Measurements from ENCODE around the gene GLRA2. TPM values are rescaled to one million over a fixed set of nuclear protein-coding genes. Genes with fewer than 3 reads are reported as not detected.

The GLRA2 gene
- total RNA-seq, 1 donor from 2014 or later: not detected

DNA sequence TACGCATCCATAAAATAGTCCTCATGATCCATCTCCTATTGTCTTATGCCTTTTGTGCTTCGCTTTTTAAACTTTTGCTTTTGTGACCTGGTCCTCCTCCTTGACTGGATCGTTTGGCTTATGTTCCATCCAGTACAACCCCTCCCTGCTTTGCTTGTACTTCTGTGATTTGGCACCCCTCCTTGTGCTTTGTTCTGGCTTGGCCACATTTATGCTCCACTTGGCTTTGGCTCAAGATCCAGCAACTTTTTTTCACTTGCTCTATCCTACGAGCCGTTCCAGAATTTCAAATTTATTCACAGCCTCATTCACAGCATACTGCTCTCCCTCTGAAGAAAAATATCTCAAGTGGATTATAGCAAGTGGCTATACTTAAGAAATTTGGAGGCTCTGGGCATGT is 28.0 kb upstream of the GLRA2 start:
- DNase-seq (no peak), ATAC-seq (no peak)
- no peaks in the 10 kb centered on the region for H3K4me1 ChIP-seq
- TF ChIP-seq, protein P1, sequence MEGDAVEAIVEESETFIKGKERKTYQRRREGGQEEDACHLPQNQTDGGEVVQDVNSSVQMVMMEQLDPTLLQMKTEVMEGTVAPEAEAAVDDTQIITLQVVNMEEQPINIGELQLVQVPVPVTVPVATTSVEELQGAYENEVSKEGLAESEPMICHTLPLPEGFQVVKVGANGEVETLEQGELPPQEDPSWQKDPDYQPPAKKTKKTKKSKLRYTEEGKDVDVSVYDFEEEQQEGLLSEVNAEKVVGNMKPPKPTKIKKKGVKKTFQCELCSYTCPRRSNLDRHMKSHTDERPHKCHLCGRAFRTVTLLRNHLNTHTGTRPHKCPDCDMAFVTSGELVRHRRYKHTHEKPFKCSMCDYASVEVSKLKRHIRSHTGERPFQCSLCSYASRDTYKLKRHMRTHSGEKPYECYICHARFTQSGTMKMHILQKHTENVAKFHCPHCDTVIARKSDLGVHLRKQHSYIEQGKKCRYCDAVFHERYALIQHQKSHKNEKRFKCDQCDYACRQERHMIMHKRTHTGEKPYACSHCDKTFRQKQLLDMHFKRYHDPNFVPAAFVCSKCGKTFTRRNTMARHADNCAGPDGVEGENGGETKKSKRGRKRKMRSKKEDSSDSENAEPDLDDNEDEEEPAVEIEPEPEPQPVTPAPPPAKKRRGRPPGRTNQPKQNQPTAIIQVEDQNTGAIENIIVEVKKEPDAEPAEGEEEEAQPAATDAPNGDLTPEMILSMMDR (IDR thresholded peaks at IDR 0.05): no peak
- no peak overlapping the region for H3K27ac ChIP-seq
- intact Hi-C loops (cut with DNase I): no loop called here
- H3K9me3 ChIP-seq: no peaks in the 10 kb centered on the region
- H3K27me3 ChIP-seq: no peaks in the 10 kb centered on the region
- H3K4me3 ChIP-seq: no peak overlapping the region
- no peaks in the 10 kb centered on the region for H3K36me3 ChIP-seq

DNA sequence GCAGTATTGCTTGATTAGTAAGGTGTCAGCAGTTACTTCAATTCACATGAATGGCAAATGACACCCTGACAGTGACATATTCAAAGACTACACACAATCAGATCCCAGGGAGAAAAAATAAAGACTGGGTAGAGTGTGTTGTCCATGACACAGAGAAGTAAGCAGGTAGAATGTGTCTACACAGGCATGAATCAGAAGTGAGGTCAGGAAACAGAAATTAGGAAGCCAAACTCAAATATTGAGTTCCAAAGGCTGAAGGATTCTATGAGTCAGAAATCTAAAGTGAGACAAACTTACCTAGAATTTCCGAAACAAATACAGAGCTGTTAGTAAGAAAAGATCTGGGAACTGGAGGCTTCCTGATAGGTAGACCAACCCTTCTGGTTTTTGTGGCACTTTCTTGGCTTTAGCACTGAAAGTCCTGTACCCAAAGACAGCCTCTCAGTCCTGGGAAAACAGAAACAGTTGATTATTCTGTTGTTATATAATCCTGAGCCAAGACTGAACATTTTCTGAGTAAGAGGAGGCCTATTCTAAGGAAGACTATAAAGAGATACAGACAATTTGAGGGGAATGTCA is 24.3 kb upstream of the GLRA2 start:
- intact Hi-C loops (cut with DNase I): no loop called here
- DNase-seq: no peak
- Histone ChIP-seq H3K27me3 (no peaks in the 10 kb centered on the region), H3K4me1 (no peaks in the 10 kb centered on the region), H3K36me3 (no peaks in the 10 kb centered on the region), H3K9me3 (no peaks in the 10 kb centered on the region), H3K4me3 (no peak overlapping the region), H3K27ac (no peak overlapping the region)
- ATAC-seq: no peak
- TF ChIP-seq, protein P1 (IDR thresholded peaks at IDR 0.05): no peak

DNA sequence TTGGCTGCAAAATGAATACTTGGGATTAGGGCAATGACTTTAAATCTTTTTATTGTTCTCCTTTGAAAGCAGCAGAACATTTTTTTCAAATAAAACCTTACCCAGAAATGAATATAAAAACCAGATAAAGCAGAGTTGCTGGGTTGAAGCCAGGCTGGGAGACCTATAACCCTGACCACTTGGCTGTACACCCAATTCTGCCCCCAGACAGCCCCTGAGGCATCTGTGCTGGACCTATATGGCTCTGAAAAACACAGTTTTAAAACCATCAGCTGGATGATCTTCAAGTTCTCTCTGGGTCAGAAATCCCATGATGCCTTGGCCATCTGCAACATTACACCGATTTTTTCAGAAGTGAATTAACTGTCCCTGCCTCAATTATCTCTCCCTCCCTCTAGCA is 23.7 kb upstream of the GLRA2 start:
- Histone ChIP-seq H3K4me1 (no peaks in the 10 kb centered on the region), H3K27me3 (no peaks in the 10 kb centered on the region), H3K27ac (no peak overlapping the region), H3K4me3 (no peak overlapping the region), H3K36me3 (no peaks in the 10 kb centered on the region), H3K9me3 (no peaks in the 10 kb centered on the region)
- TF ChIP-seq, protein P1 (IDR thresholded peaks at IDR 0.05): no peak
- ATAC-seq (no peak), DNase-seq (no peak)
- intact Hi-C loops (cut with DNase I): no loop called here

DNA sequence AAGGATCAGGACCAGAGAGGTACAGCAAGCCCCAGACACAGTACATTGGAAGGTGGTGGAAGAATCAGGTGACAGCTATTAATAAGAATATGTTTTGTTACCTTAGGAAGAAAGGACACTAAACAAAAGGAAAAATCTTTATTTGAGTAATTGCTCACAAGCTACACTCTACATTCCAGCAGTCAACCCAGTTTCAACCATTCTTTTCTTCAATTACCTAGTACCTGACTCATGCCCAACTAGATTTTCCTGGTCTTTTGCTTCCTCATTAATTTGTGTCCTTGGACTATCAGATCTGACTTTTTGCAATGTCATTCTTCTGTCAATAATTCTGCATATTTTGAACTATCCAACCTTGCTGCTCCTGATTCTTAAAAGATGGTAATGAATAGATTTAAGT is 22.5 kb upstream of the GLRA2 start:
- DNase-seq: no peak
- Histone ChIP-seq H3K27ac (no peak overlapping the region), H3K4me1 (no peaks in the 10 kb centered on the region), H3K9me3 (no peaks in the 10 kb centered on the region), H3K36me3 (no peaks in the 10 kb centered on the region), H3K27me3 (no peaks in the 10 kb centered on the region), H3K4me3 (no peak overlapping the region)
- no peak for ATAC-seq
- intact Hi-C loops (cut with DNase I): no loop called here
- TF ChIP-seq, protein P1 (IDR thresholded peaks at IDR 0.05): no peak

DNA sequence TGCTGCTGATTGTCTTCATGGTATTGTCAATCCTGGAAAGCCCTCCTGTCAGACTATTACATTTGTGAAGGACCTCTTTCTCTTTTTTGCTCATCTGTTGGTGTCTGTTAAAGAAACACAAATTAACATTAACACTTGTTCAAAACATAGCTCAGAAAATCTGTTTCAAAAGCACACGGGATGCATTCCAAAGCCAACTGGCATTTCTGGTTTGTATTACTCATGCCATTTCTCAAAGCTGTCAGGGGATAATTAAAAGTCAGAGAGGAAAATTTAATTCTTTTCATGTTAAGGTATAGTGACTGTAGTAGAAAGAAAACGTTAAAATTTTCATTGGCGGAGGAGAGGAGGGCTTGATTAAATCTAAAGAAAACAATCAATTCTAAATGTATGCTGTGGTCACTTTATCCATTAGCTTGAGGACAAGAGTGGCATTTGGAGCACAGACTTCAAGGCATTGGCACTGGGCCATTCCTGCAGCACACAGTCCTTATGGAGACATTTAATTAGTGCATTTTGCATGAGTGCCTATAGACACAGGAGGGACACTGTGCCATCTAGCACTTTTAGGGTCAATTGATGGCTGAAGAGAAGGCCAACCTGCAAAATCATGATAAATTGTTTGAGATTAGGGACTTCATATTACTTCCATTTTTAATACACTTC is 21.2 kb upstream of the GLRA2 start:
- H3K4me1 ChIP-seq: no peaks in the 10 kb centered on the region
- H3K27me3 ChIP-seq: no peaks in the 10 kb centered on the region
- DNase-seq (no peak), ATAC-seq (no peak)
- no peak overlapping the region for H3K27ac ChIP-seq
- H3K4me3 ChIP-seq: no peak overlapping the region
- intact Hi-C loops (cut with DNase I): no loop called here
- H3K9me3 ChIP-seq: no peaks in the 10 kb centered on the region
- no peaks in the 10 kb centered on the region for H3K36me3 ChIP-seq
- TF ChIP-seq, protein P1 (IDR thresholded peaks at IDR 0.05): no peak
